GM19455 (cell line): ENCODE measurements around the gene TMEM31.
"Not testable (repeated sequence)": the region's sequence is repeated elsewhere in the genome, so short reads cannot be mapped to it uniquely, and the experiment has no call there.

Source experiments
- ATAC-seq: cut with Tn5 transposase; IDR thresholded peaks from one replicate; pipeline ENCODE4 v1.9.1; 2021; ENCODE audit not compliant: unreplicated experiment

TMEM31 gene

GRCh38 chrX:103722505-103722904 lies 11.8 kb downstream of the TMEM31 start:
- ATAC-seq, result no peak

- no peak for ATAC-seq
These were observed 15.8 kb downstream of the TMEM31 start for GRCh38 chrX:103726477-103726876.

DNA sequence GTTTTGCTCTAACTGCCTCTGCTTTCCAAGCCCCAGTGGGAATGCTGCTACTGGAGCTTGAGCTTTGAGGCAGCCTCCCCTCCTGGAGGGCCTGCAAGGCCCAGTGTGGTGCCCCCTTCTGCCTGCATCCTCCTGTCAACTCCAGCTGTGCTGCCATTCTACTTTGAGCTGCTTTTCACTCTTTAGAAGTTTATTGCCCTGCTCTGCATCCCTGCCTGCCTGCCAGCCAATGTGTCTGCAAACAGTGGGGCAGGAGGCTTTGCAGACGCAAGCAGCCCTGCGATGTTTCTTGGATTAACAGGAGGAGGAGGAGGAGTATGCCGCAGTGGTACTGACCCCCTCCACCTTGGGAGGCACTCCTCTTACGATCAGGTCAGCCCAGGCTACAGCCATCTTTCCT lies 16.4 kb downstream of the TMEM31 start:
- no peak for ATAC-seq

GRCh38 chrX:103729015-103729414 lies 18.3 kb downstream of the TMEM31 start:
- ATAC-seq, result no peak

DNA sequence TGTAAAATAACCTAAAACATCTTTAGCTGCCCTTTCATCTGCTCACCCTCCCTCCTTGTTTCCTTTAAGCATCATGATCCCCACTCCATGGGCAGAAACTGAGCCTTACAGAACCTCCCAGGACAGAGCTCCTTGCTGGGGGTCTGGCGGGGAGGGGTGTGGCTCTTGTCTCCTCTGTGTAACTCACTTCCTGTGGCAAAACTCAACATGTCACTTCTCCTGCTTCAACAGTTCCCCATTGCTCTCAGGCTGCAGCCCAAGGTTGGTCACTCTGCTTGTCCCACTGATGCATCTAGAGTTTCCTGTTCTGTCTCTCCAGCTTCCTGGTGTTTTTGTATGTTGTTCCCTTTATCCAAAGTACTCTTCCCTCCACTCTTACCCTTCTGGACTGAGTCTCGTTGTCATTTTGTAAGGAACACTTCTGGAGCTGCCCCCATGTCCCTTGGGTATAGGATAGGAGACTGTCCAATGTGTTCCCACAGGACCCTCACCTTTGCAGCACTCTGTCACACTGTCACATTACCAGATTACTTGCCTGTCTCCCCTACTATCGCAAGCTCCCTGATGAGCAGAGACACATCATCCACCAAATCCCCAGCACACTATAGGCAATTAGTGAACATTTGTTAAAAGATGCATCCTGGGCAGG lies 19.6 kb downstream of the TMEM31 start:
- no peak for ATAC-seq

GRCh38 chrX:103730796-103731493 lies 20.2 kb downstream of the TMEM31 start:
- ATAC-seq, result no peak

GRCh38 chrX:103733017-103733416 lies 22.3 kb downstream of the TMEM31 start:
- ATAC-seq, result no peak

GRCh38 chrX:103734125-103734760 lies 23.5 kb downstream of the TMEM31 start:
- ATAC-seq, result no peak

GRCh38 chrX:103737696-103738095 lies 27.0 kb downstream of the TMEM31 start:
- ATAC-seq, result no peak

GRCh38 chrX:103739421-103739820 lies 28.7 kb downstream of the TMEM31 start:
- ATAC-seq, result no peak

DNA sequence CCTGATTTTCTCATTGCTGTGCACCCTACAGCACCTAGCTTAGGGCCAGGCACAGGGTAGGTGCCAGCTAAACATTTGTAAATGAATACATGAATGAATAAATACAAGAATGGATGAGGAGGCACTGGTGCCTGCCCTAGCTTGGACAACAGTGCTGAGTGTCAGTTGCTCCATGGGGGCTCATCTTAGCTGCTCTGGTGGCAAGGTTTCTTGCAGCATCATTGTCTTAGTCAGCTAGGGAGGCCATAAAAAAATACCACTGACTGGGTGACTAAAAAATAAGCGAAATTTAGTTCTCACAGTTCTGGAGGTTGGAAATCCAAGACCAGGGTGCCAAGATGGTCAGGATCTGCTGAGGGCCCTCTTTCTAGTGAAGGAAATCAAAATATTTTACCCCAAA lies 31.2 kb downstream of the TMEM31 start:
- no peak for ATAC-seq

DNA sequence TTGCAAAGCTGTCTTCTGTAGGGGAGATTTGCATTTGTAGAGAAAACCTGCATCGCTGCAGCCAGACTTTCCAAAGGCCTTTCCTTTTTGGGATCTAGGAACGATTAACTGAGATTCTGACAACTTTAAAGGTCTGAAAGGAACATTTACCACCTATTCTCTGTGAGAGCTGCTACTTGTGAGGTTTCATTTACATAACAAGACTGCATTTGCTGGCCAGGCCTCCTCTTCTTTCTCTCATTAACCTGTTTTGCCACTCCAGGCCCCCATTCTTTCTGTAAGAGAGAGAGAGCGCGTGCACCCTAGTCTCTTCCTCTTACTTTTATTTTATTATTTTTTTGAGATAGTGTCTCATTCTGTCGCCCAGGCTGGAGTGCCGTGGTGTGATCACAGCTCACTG lies 31.6 kb downstream of the TMEM31 start:
- no peak for ATAC-seq

DNA sequence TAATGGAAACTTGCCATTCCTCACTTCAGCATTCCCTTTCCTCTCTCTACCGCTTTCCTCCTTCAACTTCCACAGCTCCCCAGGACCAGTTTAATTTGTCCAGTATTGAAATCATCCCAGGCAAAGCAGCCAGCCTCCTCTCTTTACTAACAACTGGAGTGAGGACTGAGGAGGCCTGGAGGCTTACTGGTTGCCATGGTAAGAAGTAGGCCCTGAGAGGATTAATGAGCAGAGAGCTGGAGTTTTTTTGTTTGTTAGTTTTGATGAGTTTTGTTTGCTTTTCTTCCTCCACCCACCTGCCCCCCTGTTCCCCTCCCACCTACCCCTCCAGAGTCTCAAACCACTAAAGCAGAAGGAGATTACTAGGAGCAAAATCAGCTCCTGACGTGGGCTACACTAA lies 36.5 kb downstream of the TMEM31 start:
- no peak for ATAC-seq

GRCh38 chrX:103754401-103754800 lies 43.7 kb downstream of the TMEM31 start:
- no peak for ATAC-seq

GRCh38 chrX:103756736-103757135 lies 46.0 kb downstream of the TMEM31 start:
- no peak for ATAC-seq

DNA sequence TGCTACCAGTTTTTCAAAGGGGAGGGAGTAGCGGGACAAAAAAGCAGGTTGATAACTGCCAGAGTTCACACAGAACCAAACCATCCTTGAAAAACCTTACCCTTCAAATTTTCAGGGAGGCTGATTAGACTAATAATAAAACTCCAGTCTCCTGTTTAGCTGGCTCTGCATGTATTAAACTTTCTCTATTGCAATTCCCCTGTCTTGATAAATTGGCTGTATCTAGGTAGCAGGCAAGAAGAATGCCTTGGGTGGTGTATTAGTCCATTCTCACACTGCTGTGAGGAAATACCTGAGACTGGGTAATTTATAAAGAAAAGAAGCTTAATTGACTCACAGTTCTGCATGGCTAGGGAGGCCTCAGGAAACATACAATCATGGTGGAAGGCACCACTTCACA lies 47.8 kb downstream of the TMEM31 start:
- no peak for ATAC-seq

GRCh38 chrX:103763541-103763940 lies 52.8 kb downstream of the TMEM31 start:
- not testable (repeated sequence) for ATAC-seq
